T-helper 1 cell treated with Interleukin-12 subunit alpha and Interleukin-12 subunit beta and Interleukin-4 antibody, amounts not matched to agents 30 ng/mL and 1 ng/mL, for 36 hours (primary cell): ENCODE results near the gene CLEC10A. TPM values are rescaled to one million over a fixed set of nuclear protein-coding genes. Genes with fewer than 3 reads are reported as not detected.
"Not testable (repeated sequence)": the region's sequence is repeated elsewhere in the genome, so short reads cannot be mapped to it uniquely, and the experiment has no call there.

Source experiments
- intact Hi-C: fragments of 100-400 bp; cut with micrococcal nuclease; formaldehyde crosslinking; loops from one replicate; pipeline ENCODE4 v1.15.1; 2024
- total RNA-seq: library from RNA; stranded (reverse); gene quantifications from 2 replicates; pipeline ENCODE4 v1.2.3, GENCODE V29; 2022

CLEC10A gene
- total RNA-seq = not detected in 2 replicates

- intact Hi-C loops = no loop called here
Measured at GRCh38 chr17:7079581-7080455, at the start of gene CLEC10A. Gene CLEC10A, minus strand, starts transcription at chr17:7080251. Its CDS starts 1,439 bp downstream, at chr17:7078812.

GRCh38 chr17:7129311-7129710 is 49.3 kb upstream of the CLEC10A start:
- intact Hi-C loops = no loop called here

GRCh38 chr17:7128160-7128559 is 48.1 kb upstream of the CLEC10A start:
- intact Hi-C loops = no loop called here

GRCh38 chr17:7127501-7127900 is 47.5 kb upstream of the CLEC10A start:
- intact Hi-C loops = not testable (repeated sequence)

- intact Hi-C loops = not testable (repeated sequence)
Measured at GRCh38 chr17:7126386-7126785, 46.3 kb upstream of the CLEC10A start.

GRCh38 chr17:7124923-7125322 is 44.9 kb upstream of the CLEC10A start:
- intact Hi-C loops = no loop called here

GRCh38 chr17:7123844-7124243 is 43.8 kb upstream of the CLEC10A start:
- intact Hi-C loops = no loop called here

- intact Hi-C loops = no loop called here
Measured at GRCh38 chr17:7122381-7122780, 42.3 kb upstream of the CLEC10A start.

- intact Hi-C loops = not testable (repeated sequence)
Measured at GRCh38 chr17:7120635-7121034, 40.6 kb upstream of the CLEC10A start.

- intact Hi-C loops = no loop called here
Measured at GRCh38 chr17:7120123-7120522, 40.1 kb upstream of the CLEC10A start.

- intact Hi-C loops = no loop called here
Measured at GRCh38 chr17:7119314-7119713, 39.3 kb upstream of the CLEC10A start.

- intact Hi-C loops = no loop called here
Measured at GRCh38 chr17:7114875-7115614, 35.0 kb upstream of the CLEC10A start.

GRCh38 chr17:7114241-7114874 is 34.3 kb upstream of the CLEC10A start, which contains the start of gene ASGR2:
Gene ASGR2, minus strand, starts transcription at chr17:7114822. Its CDS starts 582 bp downstream, at chr17:7114240.
- intact Hi-C loops = no loop called here

- intact Hi-C loops = no loop called here
Measured at GRCh38 chr17:7113273-7114071, 33.4 kb upstream of the CLEC10A start.

GRCh38 chr17:7112510-7113108 is 32.6 kb upstream of the CLEC10A start:
- intact Hi-C loops = no loop called here

- intact Hi-C loops = no loop called here
Measured at GRCh38 chr17:7111784-7112509, 31.9 kb upstream of the CLEC10A start.

- intact Hi-C loops = no loop called here
Measured at GRCh38 chr17:7110617-7111306, 30.7 kb upstream of the CLEC10A start.

- intact Hi-C loops = no loop called here
Measured at GRCh38 chr17:7109461-7110322, 29.6 kb upstream of the CLEC10A start.
